Glomerular visceral epithelial cell (primary cell): ENCODE results near the gene LGR6.
"Not testable (repeated sequence)": the region's sequence is repeated elsewhere in the genome, so short reads cannot be mapped to it uniquely, and the experiment has no call there.

Source experiments
- DNase-seq: peaks from one replicate; pipeline ENCODE4 v3.0.0-alpha.2; 2016; ENCODE audit errors: extremely low spot score

The LGR6 gene

GRCh38 chr1:202176949-202177927, 16.4 kb upstream of the LGR6 start:
- DNase-seq: no peak

GRCh38 chr1:202179828-202180750, 13.5 kb upstream of the LGR6 start:
- DNase-seq: no peak

GRCh38 chr1:202180751-202181139, 12.9 kb upstream of the LGR6 start:
- DNase-seq: not testable (repeated sequence)

- DNase-seq: no peak
Measured at GRCh38 chr1:202181586-202181985, 12.0 kb upstream of the LGR6 start.

GRCh38 chr1:202182040-202182877, 11.3 kb upstream of the LGR6 start:
- DNase-seq: no peak

- DNase-seq: peak; percentile 88
Measured at GRCh38 chr1:202184750-202185460, 8.7 kb upstream of the LGR6 start.

- DNase-seq: no peak
Measured at GRCh38 chr1:202186327-202186726, 7.3 kb upstream of the LGR6 start.

- no peak for DNase-seq
Measured at GRCh38 chr1:202187041-202187671, 6.4 kb upstream of the LGR6 start.

GRCh38 chr1:202187697-202188407, 5.7 kb upstream of the LGR6 start:
- DNase-seq: no peak

GRCh38 chr1:202189001-202189790, 4.4 kb upstream of the LGR6 start:
- DNase-seq: peak; percentile 69

- DNase-seq: peak; percentile 53
Measured at GRCh38 chr1:202189918-202190715, 3.5 kb upstream of the LGR6 start.

- DNase-seq: not testable (repeated sequence)
Measured at GRCh38 chr1:202191391-202191790, 2.2 kb upstream of the LGR6 start.

GRCh38 chr1:202192770-202193613, 607 bp upstream of the LGR6 start:
- DNase-seq: peak; percentile 63

GRCh38 chr1:202194328-202194648, 689 bp downstream of the LGR6 start:
- no peak for DNase-seq

- no peak for DNase-seq
Measured at GRCh38 chr1:202197653-202198365, 4.2 kb downstream of the LGR6 start.

GRCh38 chr1:202198366-202198724, 4.7 kb downstream of the LGR6 start:
- DNase-seq: no peak
